Ascending aorta (tissue), 2 donors: ENCODE measurements around the gene EIPR1. TPM values are rescaled to one million over a fixed set of nuclear protein-coding genes. Genes with fewer than 3 reads are reported as not detected.

Experiments
- DNase-seq, 2 donors: peaks; one replicate each; pipeline ENCODE4 v3.0.0-alpha.2; 2019; ENCODE audit warnings: low spot score in 2 of 2
- H3K27ac ChIP-seq, 2 donors: fragments of 200-600 bp; sonication (generic); one replicate each; pipeline ENCODE4 v1.5.1; 2016 to 2017; ENCODE audit warnings: mild to moderate bottlenecking in 1 of 2
- H3K27me3 ChIP-seq: fragments of 200-600 bp; sonication (generic); one replicate; pipeline ENCODE4 v1.5.1; 2017
- H3K36me3 ChIP-seq, 2 donors: fragments of 200-600 bp; sonication (generic); one replicate each; pipeline ENCODE4 v1.5.1; 2016
- H3K4me1 ChIP-seq, 2 donors: fragments of 200-600 bp; sonication (generic); one replicate each; pipeline ENCODE4 v1.5.1; 2016 to 2017; ENCODE audit warnings: mild to moderate bottlenecking in 1 of 2
- H3K4me3 ChIP-seq, 2 donors: fragments of 200-600 bp; sonication (generic); one replicate each; pipeline ENCODE4 v1.5.1; 2016 to 2017; ENCODE audit warnings: mild to moderate bottlenecking in 1 of 2
- H3K9me3 ChIP-seq, 2 donors: fragments of 200-600 bp; sonication (generic); one replicate each; pipeline ENCODE4 v1.5.1; 2016
- CTCF ChIP-seq, 3 experiments: fragments of 200-600 bp in 2 of 3; fragments of 450-650 bp in 1 of 3; sonication (generic) in 2 of 3; IDR thresholded peaks; one replicate each; pipeline ENCODE4 v1.5.1; 2016 to 2019; ENCODE audit warnings: antibody characterized with exemption in 3 of 3, mild to moderate bottlenecking in 1 of 3, moderate library complexity in 1 of 3
- intact Hi-C: fragments of 100-400 bp; cut with DNase I; formaldehyde crosslinking; loops from one replicate; pipeline ENCODE4 v1.15.1; 2023
- total RNA-seq: library from RNA; depleted of rRNA; stranded (reverse); fragments of >200 nt; gene quantifications from one replicate; pipeline ENCODE4 v1.1.0, GENCODE V29; 2016

Gene EIPR1
- total RNA-seq, 1 donor from 2014 or later, result 14.5 TPM

GRCh38 chr2:3204031-3204821 is 173.4 kb downstream of the EIPR1 start:
- intact Hi-C loops, result no loop called here
- no peak for TF ChIP-seq CTCF (IDR thresholded peaks at IDR 0.05)
- no peak overlapping the region for H3K27ac ChIP-seq
- peaks cover 0 to 3% of the 10 kb centered on the region in 2 donors for H3K36me3 ChIP-seq
- DNase-seq, result no peak
- no peaks in the 10 kb centered on the region for H3K27me3 ChIP-seq
- H3K4me3 ChIP-seq, result no peak overlapping the region
- H3K9me3 ChIP-seq, result peaks cover 0 to 4% of the 10 kb centered on the region in 2 donors
- H3K4me1 ChIP-seq, result no peaks in the 10 kb centered on the region

- H3K9me3 ChIP-seq, result peaks cover 0 to 4% of the 10 kb centered on the region in 2 donors
- intact Hi-C loops, result no loop called here
- H3K36me3 ChIP-seq, result peaks cover 0 to 3% of the 10 kb centered on the region in 2 donors
- no peak for DNase-seq
- H3K4me1 ChIP-seq, result no peaks in the 10 kb centered on the region
- no peak for TF ChIP-seq CTCF (IDR thresholded peaks at IDR 0.05)
- H3K27ac ChIP-seq, result no peak overlapping the region
- H3K4me3 ChIP-seq, result no peak overlapping the region
- H3K27me3 ChIP-seq, result no peaks in the 10 kb centered on the region
These were observed 174.1 kb downstream of the EIPR1 start for GRCh38 chr2:3203497-3204019.

- Histone ChIP-seq H3K9me3 (peaks cover 0 to 4% of the 10 kb centered on the region in 2 donors), H3K27ac (no peak overlapping the region), H3K27me3 (no peaks in the 10 kb centered on the region), H3K36me3 (peaks cover 0 to 3% of the 10 kb centered on the region in 2 donors), H3K4me3 (no peak overlapping the region), H3K4me1 (no peaks in the 10 kb centered on the region)
- DNase-seq, result no peak
- TF ChIP-seq CTCF (IDR thresholded peaks at IDR 0.05), result no peak
- intact Hi-C loops, result no loop called here
These were observed 174.7 kb downstream of the EIPR1 start for GRCh38 chr2:3202926-3203325.

- Histone ChIP-seq H3K9me3 (peaks cover 0 to 4% of the 10 kb centered on the region in 2 donors), H3K27ac (no peak overlapping the region), H3K4me3 (no peak overlapping the region), H3K27me3 (no peaks in the 10 kb centered on the region), H3K36me3 (peaks cover 0 to 3% of the 10 kb centered on the region in 2 donors), H3K4me1 (no peaks in the 10 kb centered on the region)
- no peak for DNase-seq
- intact Hi-C loops, result no loop called here
- TF ChIP-seq CTCF (IDR thresholded peaks at IDR 0.05), result no peak
These were observed 176.3 kb downstream of the EIPR1 start for GRCh38 chr2:3201281-3201680.

- intact Hi-C loops, result no loop called here
- Histone ChIP-seq H3K27me3 (no peaks in the 10 kb centered on the region), H3K4me1 (no peaks in the 10 kb centered on the region), H3K9me3 (no peaks in the 10 kb centered on the region), H3K27ac (no peak overlapping the region), H3K4me3 (no peak overlapping the region), H3K36me3 (peaks cover 0 to 3% of the 10 kb centered on the region in 2 donors)
- DNase-seq, result no peak
- TF ChIP-seq CTCF (IDR thresholded peaks at IDR 0.05), result no peak
These were observed 177.1 kb downstream of the EIPR1 start for GRCh38 chr2:3200420-3200939.
